IMR-90 (cell line): Measurements from ENCODE around the gene WNT11. TPM values are rescaled to one million over a fixed set of nuclear protein-coding genes. Genes with fewer than 3 reads are reported as not detected.

ENCODE experiments used
- ATAC-seq: fragments of 200-7000 bp; cut with Tn5 transposase; 2 replicates; pipeline ENCODE4 v1.9.1; 2020; ENCODE audit warnings: low read depth, mild to moderate bottlenecking, moderate library complexity
- BruUV-seq: library from RNA; stranded (reverse); fragments of 400-500 nt; replicated peaks from 2 replicates; lab custom pipeline; 2021; lab: Mats Ljungman, UMichigan
- CTCF ChIA-PET: fragments of 300-600 bp; formaldehyde crosslinking; extraction: SDS; loops from one replicate; lab custom pipeline; 2021; ENCODE audit warnings: antibody characterized with exemption; lab: Yijun Ruan, JAX
- POLR2A ChIA-PET: fragments of 300-600 bp; sonication (Branson Sonifier 250); formaldehyde crosslinking; loops from one replicate; lab custom pipeline; 2022; ENCODE audit warnings: antibody characterized with exemption; ENCODE audit not compliant: unreplicated experiment; lab: Charles Lee
- DNase-seq: peaks from one replicate; pipeline ENCODE4 v3.0.0; 2013
- H2AFZ ChIP-seq: replicated peaks from 2 replicates; pipeline ENCODE3; 2013; ENCODE audit warnings: low read length, mild to moderate bottlenecking; ENCODE audit not compliant: poor library complexity
- H2AK5ac ChIP-seq: 2 replicates; pipeline ENCODE4 v1.6.1; 2013; ENCODE audit warnings: low read depth, low read length, inconsistent platforms
- H2AK9ac ChIP-seq: replicated peaks from 2 replicates; pipeline ENCODE3; 2013; ENCODE audit warnings: mild to moderate bottlenecking, low read depth, low read length, moderate library complexity; ENCODE audit not compliant: poor library complexity
- H2BK120ac ChIP-seq: 2 replicates; pipeline ENCODE4 v1.6.1; 2013; ENCODE audit warnings: low read depth, low read length, inconsistent platforms
- H2BK15ac ChIP-seq: 3 replicates; pipeline ENCODE4 v1.6.1; 2013; ENCODE audit warnings: low read depth, low read length, inconsistent platforms
- H2BK20ac ChIP-seq: 2 replicates; pipeline ENCODE4 v1.6.1; 2013; ENCODE audit warnings: low read depth, mild to moderate bottlenecking, inconsistent platforms, low read length, moderate library complexity
- H2BK5ac ChIP-seq: 2 replicates; pipeline ENCODE4 v1.6.1; 2013; ENCODE audit warnings: mild to moderate bottlenecking, low read depth, low read length, inconsistent platforms; ENCODE audit not compliant: poor library complexity, severe bottlenecking
- H3K14ac ChIP-seq: replicated peaks from 2 replicates; pipeline ENCODE4 v1.6.1; 2013; ENCODE audit warnings: low read depth, low read length, inconsistent platforms
- H3K18ac ChIP-seq: 2 replicates; pipeline ENCODE4 v1.6.1; 2013; ENCODE audit warnings: low read depth, low read length, control low read depth
- H3K23ac ChIP-seq: 2 replicates; pipeline ENCODE4 v1.6.1; 2013; ENCODE audit warnings: low read depth, low read length, inconsistent platforms
- H3K27ac ChIP-seq: 2 replicates; pipeline ENCODE4 v1.5.1; 2013; ENCODE audit warnings: mild to moderate bottlenecking, control low read depth, low read length; ENCODE audit not compliant: insufficient read depth
- H3K27me3 ChIP-seq: 2 replicates; pipeline ENCODE4 v1.6.1; 2013; ENCODE audit warnings: low read length; ENCODE audit not compliant: control insufficient read depth, insufficient read depth
- H3K36me3 ChIP-seq: 2 replicates; pipeline ENCODE4 v1.6.1; 2013; ENCODE audit warnings: low read length, mixed read lengths; ENCODE audit not compliant: control insufficient read depth, insufficient read depth
- H3K4ac ChIP-seq: 2 replicates; pipeline ENCODE4 v1.6.1; 2013; ENCODE audit warnings: low read depth, low read length, inconsistent platforms
- H3K4me1 ChIP-seq: 2 replicates; pipeline ENCODE4 v1.6.1; 2013; ENCODE audit warnings: low read length, mixed read lengths; ENCODE audit not compliant: control insufficient read depth, insufficient read depth
- H3K4me2 ChIP-seq: 2 replicates; pipeline ENCODE4 v1.6.1; 2013; ENCODE audit warnings: low read depth, mild to moderate bottlenecking, control low read depth, low read length, moderate library complexity
- H3K4me3 ChIP-seq: 2 replicates; pipeline ENCODE4 v1.5.1; 2013; ENCODE audit warnings: low read depth, mild to moderate bottlenecking, control low read depth, low read length, moderate library complexity; ENCODE audit not compliant: insufficient read depth
- H3K56ac ChIP-seq: 2 replicates; pipeline ENCODE4 v1.6.1; 2013; ENCODE audit warnings: low read length, inconsistent platforms; ENCODE audit not compliant: insufficient read depth; ENCODE audit errors: extremely low read depth
- H3K79me1 ChIP-seq, 2 experiments: 2 replicates each; pipeline ENCODE4 v1.6.1; 2013; ENCODE audit warnings: low read length in 2 of 2, inconsistent platforms in 1 of 2, low read depth in 1 of 2
- H3K9ac ChIP-seq: 2 replicates; pipeline ENCODE4 v1.6.1; 2013; ENCODE audit warnings: low read depth, low read length, control low read depth
- H3K9me1 ChIP-seq: 2 replicates; pipeline ENCODE4 v1.6.1; 2013; ENCODE audit warnings: low read length, inconsistent platforms; ENCODE audit not compliant: insufficient read depth
- H3K9me3 ChIP-seq: 2 replicates; pipeline ENCODE4 v1.6.1; 2013; ENCODE audit warnings: low read length; ENCODE audit not compliant: control insufficient read depth, insufficient read depth
- H4K20me1 ChIP-seq: 2 replicates; pipeline ENCODE4 v1.6.1; 2013; ENCODE audit warnings: low read length, inconsistent platforms; ENCODE audit not compliant: insufficient read depth
- H4K5ac ChIP-seq: 2 replicates; pipeline ENCODE4 v1.6.1; 2013; ENCODE audit warnings: mild to moderate bottlenecking, low read depth, low read length, control low read depth
- H4K8ac ChIP-seq, 2 experiments: 2 replicates each; pipeline ENCODE4 v1.6.1; 2013; ENCODE audit warnings: low read depth in 2 of 2, low read length in 2 of 2, control low read depth in 1 of 2, inconsistent platforms in 1 of 2
- H4K91ac ChIP-seq: 2 replicates; pipeline ENCODE4 v1.6.1; 2013; ENCODE audit warnings: low read depth, low read length, inconsistent platforms; ENCODE audit not compliant: insufficient read depth
- CEBPB ChIP-seq: IDR thresholded peaks from 2 replicates; pipeline ENCODE4 v1.6.1; 2012; ENCODE audit warnings: low read depth, low read length, improper control_type of control experiment
- USF2 ChIP-seq: fragments of 150-350 bp; IDR thresholded peaks from 2 replicates; pipeline ENCODE4 v1.6.1; 2017; ENCODE audit warnings: mild to moderate bottlenecking, antibody characterized with exemption, low read length, low read depth
- WGBS, 2 experiments: methylation state at CpG; one replicate each; pipeline versions ENCODE4 v1.1.5 to v1.1.7; 2013; ENCODE audit warnings: missing lambda C conversion rate in 2 of 2; ENCODE audit not compliant: insufficient read length in 1 of 2; ENCODE audit errors: extremely low coverage in 2 of 2; 5-methylcytosine and 5-hydroxymethylcytosine counted together
- dilution Hi-C: fragments of 300-500 bp; cut with HindIII; formaldehyde crosslinking; loops from one replicate; pipeline ENCODE4 v1.14.3; 2018; ENCODE audit warnings: low sequenced_read_pairs; ENCODE audit not compliant: unreplicated experiment
- in situ Hi-C: fragments of 300-500 bp; cut with MboI; formaldehyde crosslinking; loops from 3 replicates; pipeline ENCODE4 v1.14.3; 2019; ENCODE audit warnings: low sequenced_read_pairs, inconsistent platforms, mixed read lengths
- intact Hi-C: fragments of 100-400 bp; cut with micrococcal nuclease; formaldehyde crosslinking; loops from 2 replicates; pipeline ENCODE4 v1.10.0; 2022
- polyA plus RNA-seq, 3 experiments: library from polyadenylated mRNA; depleted of rRNA; stranded (reverse); fragments of >200 nt; gene quantifications; 2 replicates each; pipeline ENCODE4 v1.2.3, GENCODE V29; 2012; ENCODE audit warnings: low replicate concordance in 1 of 3
- total RNA-seq: library from RNA; depleted of rRNA; stranded (reverse); fragments of >200 nt; gene quantifications from 2 replicates; pipeline ENCODE4 v1.2.3, GENCODE V29; 2012

Gene WNT11
- total and polyA plus RNA-seq, 2 of the 4 experiments (the other 2 are of a cell fraction): 0.10 TPM; not detected in 1

GRCh38 chr11:76166314-76166713 is 40.0 kb downstream of the WNT11 start:
- ATAC-seq (no peak), DNase-seq (no peak)
- H3K9me1 ChIP-seq: no peaks in the 10 kb centered on the region
- no peak for TF ChIP-seq USF2
- no peak for TF ChIP-seq CEBPB
- H2BK5ac ChIP-seq: no peak overlapping the region
- peaks cover 47% of the 10 kb centered on the region for H3K27me3 ChIP-seq
- dilution Hi-C loops: no loop called here
- no peaks in the 10 kb centered on the region for H4K20me1 ChIP-seq
- H2AK9ac ChIP-seq: no peak overlapping the region
- no peaks in the 10 kb centered on the region for H3K79me1 ChIP-seq
- H3K36me3 ChIP-seq: no peaks in the 10 kb centered on the region
- no peak overlapping the region for H2AK5ac ChIP-seq
- H3K14ac ChIP-seq: no peak overlapping the region
- H4K8ac ChIP-seq: no peak overlapping the region
- 80% methylated on average over 3 of the region's 6 CpGs; no CpG with 5 or more reads in 1 of the 2 experiments for WGBS, 2 experiments
- no peak overlapping the region for H3K4me3 ChIP-seq
- in situ Hi-C loops: no loop called here
- BruUV-seq: no TSS peak
- no peaks in the 10 kb centered on the region for H3K9me3 ChIP-seq
- H3K27ac ChIP-seq: no peak overlapping the region
- H2BK20ac ChIP-seq: no peak overlapping the region
- H3K4ac ChIP-seq: no peak overlapping the region
- H3K18ac ChIP-seq: no peak overlapping the region
- no peak overlapping the region for H3K9ac ChIP-seq
- no peak overlapping the region for H2BK15ac ChIP-seq
- H2AFZ ChIP-seq: peak overlapping the region; percentile 32
- H3K4me2 ChIP-seq: no peak overlapping the region
- CTCF ChIA-PET: interaction anchor here (0.6 kb wide), 1 partner anchor 124 kb away, joined by 4 read pairs; no protein-coding TSS in a partner anchor
- H4K91ac ChIP-seq: no peak overlapping the region
- peaks cover 4% of the 10 kb centered on the region; the same call in 1 of the 2 replicates for H3K4me1 ChIP-seq
- no peak overlapping the region for H3K23ac ChIP-seq
- H3K56ac ChIP-seq: no peak overlapping the region
- no peak overlapping the region for H2BK120ac ChIP-seq
- H4K5ac ChIP-seq: no peak overlapping the region
- intact Hi-C loops: no loop called here
- POLR2A ChIA-PET: no interaction called here
